Measurements from ENCODE around the gene BAHCC1. TPM values are rescaled to one million over a fixed set of nuclear protein-coding genes. Genes with fewer than 3 reads are reported as not detected.

The BAHCC1 gene
- total RNA-seq, 1 experiment from 2014 or later = 74.2 TPM

- no peaks in the 10 kb centered on the region for H3K36me3 ChIP-seq (ENCODE audit: insufficient read depth, low read length, poor library complexity, severe bottlenecking)
- no peaks in the 10 kb centered on the region for H3K27me3 ChIP-seq (replicated peaks; ENCODE audit: insufficient read depth, low read depth, low read length, poor library complexity)
- no peaks in the 10 kb centered on the region for H3K4me1 ChIP-seq (ENCODE audit: insufficient read depth, low read length, poor library complexity, severe bottlenecking)
- POLR2A ChIA-PET (ENCODE audit: low non-redundant PET) = no interaction called here
- H3K4me3 ChIP-seq (ENCODE audit: low read depth, low read length, poor library complexity, severe bottlenecking) = no peak overlapping the region
- CTCF ChIA-PET = no interaction called here
- H3K27ac ChIP-seq (ENCODE audit: low read depth, low read length, poor library complexity, severe bottlenecking) = no peak overlapping the region
- BruUV-seq (replicated peaks) = no TSS peak
- DNase-seq (ENCODE audit: low spot score) = no peak
- no peaks in the 10 kb centered on the region for H3K9me3 ChIP-seq (ENCODE audit: low read depth, low read length, poor library complexity, severe bottlenecking)
- TF ChIP-seq CTCF (conservative IDR thresholded peaks at IDR 0.05; ENCODE audit: low read depth, low read length) (no peak), EZH2 (IDR thresholded peaks at IDR 0.05; ENCODE audit: borderline replicate concordance, low read depth, low read length, poor library complexity, severe bottlenecking) (no peak)
- intact Hi-C loops (cut with micrococcal nuclease; ENCODE audit: unreplicated experiment) = no loop called here
These were observed 21.6 kb upstream of the BAHCC1 start for GRCh38 chr17:81373536-81374160.

GRCh38 chr17:81374890-81375289 lies 20.4 kb upstream of the BAHCC1 start:
- H3K9me3 ChIP-seq (ENCODE audit: low read depth, low read length, poor library complexity, severe bottlenecking) = no peaks in the 10 kb centered on the region
- H3K4me3 ChIP-seq (ENCODE audit: low read depth, low read length, poor library complexity, severe bottlenecking) = no peak overlapping the region
- CTCF ChIA-PET = no interaction called here
- POLR2A ChIA-PET (ENCODE audit: low non-redundant PET) = no interaction called here
- H3K4me1 ChIP-seq (ENCODE audit: insufficient read depth, low read length, poor library complexity, severe bottlenecking) = no peaks in the 10 kb centered on the region
- H3K27me3 ChIP-seq (replicated peaks; ENCODE audit: insufficient read depth, low read depth, low read length, poor library complexity) = no peaks in the 10 kb centered on the region
- no peaks in the 10 kb centered on the region for H3K36me3 ChIP-seq (ENCODE audit: insufficient read depth, low read length, poor library complexity, severe bottlenecking)
- TF ChIP-seq EZH2 (IDR thresholded peaks at IDR 0.05; ENCODE audit: borderline replicate concordance, low read depth, low read length, poor library complexity, severe bottlenecking) (no peak), CTCF (conservative IDR thresholded peaks at IDR 0.05; ENCODE audit: low read depth, low read length) (no peak)
- no TSS peak for BruUV-seq (replicated peaks)
- H3K27ac ChIP-seq (ENCODE audit: low read depth, low read length, poor library complexity, severe bottlenecking) = no peak overlapping the region
- no peak for DNase-seq (ENCODE audit: low spot score)
- intact Hi-C loops (cut with micrococcal nuclease; ENCODE audit: unreplicated experiment) = no loop called here

- POLR2A ChIA-PET (ENCODE audit: low non-redundant PET) = no interaction called here
- no peaks in the 10 kb centered on the region for H3K27me3 ChIP-seq (replicated peaks; ENCODE audit: insufficient read depth, low read depth, low read length, poor library complexity)
- TF ChIP-seq EZH2 (IDR thresholded peaks at IDR 0.05; ENCODE audit: borderline replicate concordance, low read depth, low read length, poor library complexity, severe bottlenecking) (no peak), CTCF (conservative IDR thresholded peaks at IDR 0.05; ENCODE audit: low read depth, low read length) (no peak)
These were observed 18.1 kb upstream of the BAHCC1 start for GRCh38 chr17:81376946-81377714.

More at GRCh38 chr17:81376946-81377714, 18.1 kb upstream of the BAHCC1 start:
- intact Hi-C loops (cut with micrococcal nuclease; ENCODE audit: unreplicated experiment) = no loop called here
- no TSS peak for BruUV-seq (replicated peaks)
- Histone ChIP-seq H3K4me3 (ENCODE audit: low read depth, low read length, poor library complexity, severe bottlenecking) (no peak overlapping the region), H3K27ac (ENCODE audit: low read depth, low read length, poor library complexity, severe bottlenecking) (no peak overlapping the region), H3K9me3 (ENCODE audit: low read depth, low read length, poor library complexity, severe bottlenecking) (no peaks in the 10 kb centered on the region), H3K4me1 (ENCODE audit: insufficient read depth, low read length, poor library complexity, severe bottlenecking) (no peaks in the 10 kb centered on the region), H3K36me3 (ENCODE audit: insufficient read depth, low read length, poor library complexity, severe bottlenecking) (no peaks in the 10 kb centered on the region)
- DNase-seq (ENCODE audit: low spot score) = no peak
- CTCF ChIA-PET = no interaction called here
